GM12878 (cell line): ENCODE data around the gene MYOM1. TPM values are rescaled to one million over a fixed set of nuclear protein-coding genes. Genes with fewer than 3 reads are reported as not detected.

Source experiments
- ATAC-seq: fragments of 200-7000 bp; cut with Tn5 transposase; 3 replicates; pipeline ENCODE4 v1.9.1; 2020; ENCODE audit warnings: mild to moderate bottlenecking, moderate library complexity
- BruUV-seq: library from RNA; stranded (reverse); fragments of 400-500 nt; replicated peaks from 2 replicates; lab custom pipeline; 2021; lab: Mats Ljungman, UMichigan
- CTCF ChIA-PET: fragments of 300-600 bp; sonication (Branson Sonifier 250); formaldehyde crosslinking; extraction: SDS; loops from one replicate; lab custom pipeline; 2021; ENCODE audit warnings: inconsistent platforms; lab: Yijun Ruan, JAX
- POLR2A ChIA-PET: fragments of 350-600 bp; formaldehyde crosslinking; extraction: SDS; loops from one replicate; lab custom pipeline; 2021; ENCODE audit warnings: inconsistent platforms; lab: Charles Lee
- RAD21 ChIA-PET: fragments of 300-600 bp; sonication (Branson Sonifier 250); formaldehyde crosslinking; loops from one replicate; lab custom pipeline; 2023; ENCODE audit warnings: antibody characterized with exemption; ENCODE audit not compliant: unreplicated experiment; lab: Charles Lee
- SMC1A ChIA-PET: fragments of 300-600 bp; sonication (Branson Sonifier 250); formaldehyde crosslinking; loops from one replicate; lab custom pipeline; 2023; ENCODE audit not compliant: unreplicated experiment, uncharacterized antibody; lab: Charles Lee
- DNase-seq: peaks from one replicate; pipeline ENCODE4 v3.0.0-alpha.2; 2011; ENCODE audit warnings: low read depth, low spot score
- FAIRE-seq: peaks from 3 replicates; lab custom pipeline; 2011; peaks lifted over from hg19 to GRCh38; lab: Jason Lieb, UNC
- H2AFZ ChIP-seq: 2 replicates; pipeline ENCODE4 v1.6.0; 2011; ENCODE audit warnings: low read depth, low read length, control low read depth; ENCODE audit not compliant: control insufficient read depth
- H3K27ac ChIP-seq: 2 replicates; pipeline ENCODE4 v1.5.1; 2011; ENCODE audit warnings: control low read depth; ENCODE audit not compliant: control insufficient read depth, insufficient read depth
- H3K27me3 ChIP-seq, 2 experiments: replicated peaks in 1 of 2; 2 replicates each; pipeline versions ENCODE4 v1.6.0 to v1.6.1; 2011; ENCODE audit warnings: low read length in 1 of 2; ENCODE audit not compliant: control insufficient read depth in 2 of 2, insufficient read depth in 2 of 2
- H3K36me3 ChIP-seq, 2 experiments: 2 replicates each; pipeline ENCODE4 v1.5.1; 2011; ENCODE audit warnings: low read length in 1 of 2; ENCODE audit not compliant: control insufficient read depth in 2 of 2, insufficient read depth in 2 of 2
- H3K4me1 ChIP-seq: 2 replicates; pipeline ENCODE4 v1.6.1; 2011; ENCODE audit warnings: mild to moderate bottlenecking, low read length, moderate library complexity, mixed read lengths; ENCODE audit not compliant: control insufficient read depth, insufficient read depth
- H3K4me2 ChIP-seq: 2 replicates; pipeline ENCODE4 v1.6.0; 2011; ENCODE audit warnings: control low read depth; ENCODE audit not compliant: control insufficient read depth, insufficient read depth
- H3K4me3 ChIP-seq: fragments of 200-600 bp; sonication (generic); 2 replicates; pipeline ENCODE4 v1.5.1; 2016
- H3K79me2 ChIP-seq: 2 replicates; pipeline ENCODE4 v1.6.0; 2011; ENCODE audit warnings: low read length; ENCODE audit not compliant: control insufficient read depth, insufficient read depth
- H3K9ac ChIP-seq: 2 replicates; pipeline ENCODE4 v1.8.0; 2011; ENCODE audit warnings: low read length, control low read depth, mixed read lengths; ENCODE audit not compliant: control insufficient read depth, insufficient read depth
- H3K9me3 ChIP-seq: replicated peaks from 3 replicates; pipeline ENCODE4 v1.5.1; 2011; ENCODE audit warnings: mild to moderate bottlenecking, low read length; ENCODE audit not compliant: control insufficient read depth, insufficient read depth
- H4K20me1 ChIP-seq: 2 replicates; pipeline ENCODE4 v1.6.0; 2011; ENCODE audit not compliant: control insufficient read depth, insufficient read depth
- ATF7 ChIP-seq: fragments of 450-650 bp; IDR thresholded peaks from 2 replicates; pipeline ENCODE4 v1.6.1; 2016; ENCODE audit warnings: low read depth, mild to moderate bottlenecking
- BACH1 ChIP-seq: fragments of 450-650 bp; IDR thresholded peaks from 2 replicates; pipeline ENCODE4 v1.6.1; 2017; ENCODE audit warnings: mild to moderate bottlenecking, borderline replicate concordance
- BHLHE40 ChIP-seq, 2 experiments: fragments of 450-650 bp in 1 of 2; IDR thresholded peaks; 2 replicates each; pipeline ENCODE4 v1.6.1; 2011 to 2017; ENCODE audit warnings: low read depth in 2 of 2, borderline replicate concordance in 1 of 2, improper control_type of control experiment in 1 of 2, low read length in 1 of 2, mild to moderate bottlenecking in 1 of 2
- CBX3 ChIP-seq: fragments of 200-600 bp; sonication (generic); IDR thresholded peaks from 2 replicates; pipeline ENCODE4 v1.6.1; 2016; ENCODE audit warnings: low read depth, borderline replicate concordance
- CBX5 ChIP-seq: sonication (generic); IDR thresholded peaks from 2 replicates; pipeline ENCODE4 v1.6.1; 2016; ENCODE audit warnings: low read depth, moderate library complexity, mild to moderate bottlenecking, inconsistent platforms
- EED ChIP-seq: sonication (generic); IDR thresholded peaks from 2 replicates; pipeline ENCODE4 v1.6.1; 2016; ENCODE audit warnings: antibody characterized with exemption, low read depth
- IKZF1 ChIP-seq: fragments of 450-650 bp; conservative IDR thresholded peaks from 2 replicates; pipeline ENCODE4 v1.6.1; 2017; ENCODE audit warnings: antibody characterized with exemption, mild to moderate bottlenecking
- KLF5 ChIP-seq: fragments of 450-650 bp; IDR thresholded peaks from 2 replicates; pipeline ENCODE4 v1.6.1; 2014; ENCODE audit warnings: mild to moderate bottlenecking; ENCODE audit not compliant: partially characterized antibody
- STAT3 ChIP-seq: IDR thresholded peaks from 2 replicates; pipeline ENCODE4 v1.6.1; 2011; ENCODE audit warnings: low read depth, low read length, improper control_type of control experiment
- TBL1XR1 ChIP-seq: IDR thresholded peaks from 2 replicates; pipeline ENCODE4 v1.6.1; 2012; ENCODE audit warnings: low read depth, low read length, improper control_type of control experiment
- ZBTB4 ChIP-seq: fragments of 450-650 bp; formaldehyde crosslinking; IDR thresholded peaks from 2 replicates; pipeline ENCODE4 v1.4.0; 2022; ENCODE audit warnings: mild to moderate bottlenecking, moderate library complexity
- ZNF384 ChIP-seq: IDR thresholded peaks from 2 replicates; pipeline ENCODE4 v1.6.1; 2012; ENCODE audit warnings: low read depth, mild to moderate bottlenecking, low read length, improper control_type of control experiment, borderline replicate concordance
- ZSCAN29 ChIP-seq: fragments of 450-650 bp; IDR thresholded peaks from 2 replicates; pipeline ENCODE4 v1.6.1; 2017; ENCODE audit warnings: mild to moderate bottlenecking, moderate library complexity
- WGBS: methylation state at CpG from one replicate; pipeline ENCODE4 v1.1.6; 2016; ENCODE audit warnings: low lambda C conversion rate; ENCODE audit not compliant: insufficient replicate concordance, insufficient coverage; ENCODE audit errors: missing lambda C conversion rate; 5-methylcytosine and 5-hydroxymethylcytosine counted together
- in situ Hi-C: fragments of 300-500 bp; cut with MboI; formaldehyde crosslinking; loops from 9 replicates; pipeline ENCODE4 v1.14.3; 2018; ENCODE audit warnings: mixed read lengths
- intact Hi-C: fragments of 100-400 bp; cut with micrococcal nuclease; formaldehyde crosslinking; loops from one replicate; pipeline ENCODE4 v1.14.2; 2022; ENCODE audit not compliant: unreplicated experiment
- polyA plus RNA-seq, 11 experiments: library from polyadenylated mRNA; depleted of rRNA in 4 of 11; unstranded in 6 of 11; stranded (reverse) in 5 of 11; fragments of >200 nt; fragmentation: Nextera tagmentation in 4 of 11; fragmentation: Illumina TruSeq in 1 of 11; extraction: Ambion mirVana in 4 of 11; extraction: Trizol in 1 of 11; gene quantifications; 1 replicate in 1 of 11; 2 replicates in 10 of 11; pipeline versions ENCODE4 v1.2.1 to v1.2.3, GENCODE V29; 2011 to 2016; ENCODE audit warnings: inconsistent platforms in 2 of 11, missing spikeins in 2 of 11, low read depth in 1 of 11
- total RNA-seq, 4 experiments: library from RNA; depleted of rRNA in 3 of 4; stranded (reverse); fragments of >200 nt in 3 of 4; fragmentation: Illumina TruSeq in 1 of 4; extraction: Trizol in 1 of 4; gene quantifications; 2 replicates each; pipeline versions ENCODE4 v1.2.1 to v1.2.3, GENCODE V29; 2013 to 2021
- TF ChIP-seq, protein P1 (sequence below): fragments of 450-650 bp; IDR thresholded peaks from 2 replicates; pipeline ENCODE4 v1.6.1; 2017; ENCODE audit warnings: antibody characterized with exemption, mild to moderate bottlenecking, moderate library complexity
- TF ChIP-seq, protein P2 (sequence below), 3 experiments: IDR thresholded peaks in 2 of 3; conservative IDR thresholded peaks in 1 of 3; 2 replicates each; pipeline ENCODE4 v1.5.1; 2011; ENCODE audit warnings: low read depth in 3 of 3, low read length in 3 of 3, mild to moderate bottlenecking in 3 of 3, control low read depth in 2 of 3, moderate library complexity in 2 of 3, inconsistent platforms in 1 of 3, mixed read lengths in 1 of 3; ENCODE audit not compliant: control insufficient read depth in 2 of 3, insufficient read depth in 1 of 3; ENCODE audit errors: extremely low read depth in 1 of 3
- TF ChIP-seq, protein P3 (sequence below): fragments of 150-350 bp; IDR thresholded peaks from 2 replicates; pipeline ENCODE4 v1.6.1; 2014; ENCODE audit warnings: mild to moderate bottlenecking, low read depth, low read length

MYOM1 gene
- total and polyA plus RNA-seq, 10 of the 15 experiments (the other 5 are each of a cell fraction or from before 2014, with no cell fraction given), result 0.06 to 1.0 (median 0.57) TPM

GRCh38 chr18:3103576-3103975 is 116.2 kb downstream of the MYOM1 start:
- in situ Hi-C loops (no loop called here), intact Hi-C loops (no loop called here)
- RAD21 ChIA-PET, result no interaction called here
- ATAC-seq (no peak), FAIRE-seq (no peak), DNase-seq (no peak)
- H3K9ac ChIP-seq, result no peak overlapping the region
- H3K27me3 ChIP-seq, result no peaks in the 10 kb centered on the region
- H3K4me2 ChIP-seq, result no peak overlapping the region
- CTCF ChIA-PET, result interaction anchor here (0.7 to 1.3 kb wide), 2 partner anchors 40 to 48 kb away, joined by 3 read pairs; no protein-coding TSS in a partner anchor
- no TSS peak for BruUV-seq
- WGBS, result 50% methylated on average over 2 of the region's 2 CpGs
- no peaks in the 10 kb centered on the region for H3K4me1 ChIP-seq
- no peak overlapping the region for H2AFZ ChIP-seq
- H3K27ac ChIP-seq, result no peak overlapping the region
- no peak overlapping the region for H3K4me3 ChIP-seq
- H3K79me2 ChIP-seq, result no peaks in the 10 kb centered on the region
- no peaks in the 10 kb centered on the region for H3K36me3 ChIP-seq
- POLR2A ChIA-PET, result no interaction called here
- H3K9me3 ChIP-seq, result no peaks in the 10 kb centered on the region
- SMC1A ChIA-PET, result interaction anchor here (1.2 to 1.3 kb wide), 2 partner anchors 8 to 15 kb away, joined by 3 read pairs; no protein-coding TSS in a partner anchor
- TF ChIP-seq, protein P1, sequence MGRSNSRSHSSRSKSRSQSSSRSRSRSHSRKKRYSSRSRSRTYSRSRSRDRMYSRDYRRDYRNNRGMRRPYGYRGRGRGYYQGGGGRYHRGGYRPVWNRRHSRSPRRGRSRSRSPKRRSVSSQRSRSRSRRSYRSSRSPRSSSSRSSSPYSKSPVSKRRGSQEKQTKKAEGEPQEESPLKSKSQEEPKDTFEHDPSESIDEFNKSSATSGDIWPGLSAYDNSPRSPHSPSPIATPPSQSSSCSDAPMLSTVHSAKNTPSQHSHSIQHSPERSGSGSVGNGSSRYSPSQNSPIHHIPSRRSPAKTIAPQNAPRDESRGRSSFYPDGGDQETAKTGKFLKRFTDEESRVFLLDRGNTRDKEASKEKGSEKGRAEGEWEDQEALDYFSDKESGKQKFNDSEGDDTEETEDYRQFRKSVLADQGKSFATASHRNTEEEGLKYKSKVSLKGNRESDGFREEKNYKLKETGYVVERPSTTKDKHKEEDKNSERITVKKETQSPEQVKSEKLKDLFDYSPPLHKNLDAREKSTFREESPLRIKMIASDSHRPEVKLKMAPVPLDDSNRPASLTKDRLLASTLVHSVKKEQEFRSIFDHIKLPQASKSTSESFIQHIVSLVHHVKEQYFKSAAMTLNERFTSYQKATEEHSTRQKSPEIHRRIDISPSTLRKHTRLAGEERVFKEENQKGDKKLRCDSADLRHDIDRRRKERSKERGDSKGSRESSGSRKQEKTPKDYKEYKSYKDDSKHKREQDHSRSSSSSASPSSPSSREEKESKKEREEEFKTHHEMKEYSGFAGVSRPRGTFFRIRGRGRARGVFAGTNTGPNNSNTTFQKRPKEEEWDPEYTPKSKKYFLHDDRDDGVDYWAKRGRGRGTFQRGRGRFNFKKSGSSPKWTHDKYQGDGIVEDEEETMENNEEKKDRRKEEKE, result no peak
- no peak for TF ChIP-seq BACH1
- no peak for TF ChIP-seq IKZF1
- no peak for TF ChIP-seq ZBTB4 (CRISPR knock-in tag)
- no peak for TF ChIP-seq CBX5
- TF ChIP-seq TBL1XR1, result no peak
- no peak for TF ChIP-seq EED
- TF ChIP-seq, protein P2, sequence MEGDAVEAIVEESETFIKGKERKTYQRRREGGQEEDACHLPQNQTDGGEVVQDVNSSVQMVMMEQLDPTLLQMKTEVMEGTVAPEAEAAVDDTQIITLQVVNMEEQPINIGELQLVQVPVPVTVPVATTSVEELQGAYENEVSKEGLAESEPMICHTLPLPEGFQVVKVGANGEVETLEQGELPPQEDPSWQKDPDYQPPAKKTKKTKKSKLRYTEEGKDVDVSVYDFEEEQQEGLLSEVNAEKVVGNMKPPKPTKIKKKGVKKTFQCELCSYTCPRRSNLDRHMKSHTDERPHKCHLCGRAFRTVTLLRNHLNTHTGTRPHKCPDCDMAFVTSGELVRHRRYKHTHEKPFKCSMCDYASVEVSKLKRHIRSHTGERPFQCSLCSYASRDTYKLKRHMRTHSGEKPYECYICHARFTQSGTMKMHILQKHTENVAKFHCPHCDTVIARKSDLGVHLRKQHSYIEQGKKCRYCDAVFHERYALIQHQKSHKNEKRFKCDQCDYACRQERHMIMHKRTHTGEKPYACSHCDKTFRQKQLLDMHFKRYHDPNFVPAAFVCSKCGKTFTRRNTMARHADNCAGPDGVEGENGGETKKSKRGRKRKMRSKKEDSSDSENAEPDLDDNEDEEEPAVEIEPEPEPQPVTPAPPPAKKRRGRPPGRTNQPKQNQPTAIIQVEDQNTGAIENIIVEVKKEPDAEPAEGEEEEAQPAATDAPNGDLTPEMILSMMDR (IDR thresholded peaks at IDR 0.05 in 2 of 3, conservative IDR thresholded peaks at IDR 0.05 in 1 of 3; ENCODE audit: control insufficient read depth in 2 of 3, extremely low read depth in 1 of 3, insufficient read depth in 1 of 3, low read depth in 3 of 3, low read length in 3 of 3), result no peak
- TF ChIP-seq, protein P3, sequence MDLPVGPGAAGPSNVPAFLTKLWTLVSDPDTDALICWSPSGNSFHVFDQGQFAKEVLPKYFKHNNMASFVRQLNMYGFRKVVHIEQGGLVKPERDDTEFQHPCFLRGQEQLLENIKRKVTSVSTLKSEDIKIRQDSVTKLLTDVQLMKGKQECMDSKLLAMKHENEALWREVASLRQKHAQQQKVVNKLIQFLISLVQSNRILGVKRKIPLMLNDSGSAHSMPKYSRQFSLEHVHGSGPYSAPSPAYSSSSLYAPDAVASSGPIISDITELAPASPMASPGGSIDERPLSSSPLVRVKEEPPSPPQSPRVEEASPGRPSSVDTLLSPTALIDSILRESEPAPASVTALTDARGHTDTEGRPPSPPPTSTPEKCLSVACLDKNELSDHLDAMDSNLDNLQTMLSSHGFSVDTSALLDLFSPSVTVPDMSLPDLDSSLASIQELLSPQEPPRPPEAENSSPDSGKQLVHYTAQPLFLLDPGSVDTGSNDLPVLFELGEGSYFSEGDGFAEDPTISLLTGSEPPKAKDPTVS, result no peak
- no peak for TF ChIP-seq ATF7
- TF ChIP-seq CBX3, result no peak
- no peak for TF ChIP-seq BHLHE40 (IDR thresholded peaks at IDR 0.05; ENCODE audit: borderline replicate concordance in 1 of 2, low read depth in 2 of 2, low read length in 1 of 2)
- no peak for TF ChIP-seq ZSCAN29
- no peak for TF ChIP-seq ZNF384
- no peak for TF ChIP-seq STAT3
- TF ChIP-seq KLF5, result no peak
- TF ChIP-seq, all 136 proteins: peak for 0
- no peaks in the 10 kb centered on the region for H4K20me1 ChIP-seq
